GM21515 (cell line): ENCODE measurements around the gene TRMU.

Experiments
- ATAC-seq: cut with Tn5 transposase; IDR thresholded peaks from one replicate; pipeline ENCODE4 v1.9.1; 2021; ENCODE audit not compliant: unreplicated experiment

TRMU gene, protein sequence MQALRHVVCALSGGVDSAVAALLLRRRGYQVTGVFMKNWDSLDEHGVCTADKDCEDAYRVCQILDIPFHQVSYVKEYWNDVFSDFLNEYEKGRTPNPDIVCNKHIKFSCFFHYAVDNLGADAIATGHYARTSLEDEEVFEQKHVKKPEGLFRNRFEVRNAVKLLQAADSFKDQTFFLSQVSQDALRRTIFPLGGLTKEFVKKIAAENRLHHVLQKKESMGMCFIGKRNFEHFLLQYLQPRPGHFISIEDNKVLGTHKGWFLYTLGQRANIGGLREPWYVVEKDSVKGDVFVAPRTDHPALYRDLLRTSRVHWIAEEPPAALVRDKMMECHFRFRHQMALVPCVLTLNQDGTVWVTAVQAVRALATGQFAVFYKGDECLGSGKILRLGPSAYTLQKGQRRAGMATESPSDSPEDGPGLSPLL

DNA sequence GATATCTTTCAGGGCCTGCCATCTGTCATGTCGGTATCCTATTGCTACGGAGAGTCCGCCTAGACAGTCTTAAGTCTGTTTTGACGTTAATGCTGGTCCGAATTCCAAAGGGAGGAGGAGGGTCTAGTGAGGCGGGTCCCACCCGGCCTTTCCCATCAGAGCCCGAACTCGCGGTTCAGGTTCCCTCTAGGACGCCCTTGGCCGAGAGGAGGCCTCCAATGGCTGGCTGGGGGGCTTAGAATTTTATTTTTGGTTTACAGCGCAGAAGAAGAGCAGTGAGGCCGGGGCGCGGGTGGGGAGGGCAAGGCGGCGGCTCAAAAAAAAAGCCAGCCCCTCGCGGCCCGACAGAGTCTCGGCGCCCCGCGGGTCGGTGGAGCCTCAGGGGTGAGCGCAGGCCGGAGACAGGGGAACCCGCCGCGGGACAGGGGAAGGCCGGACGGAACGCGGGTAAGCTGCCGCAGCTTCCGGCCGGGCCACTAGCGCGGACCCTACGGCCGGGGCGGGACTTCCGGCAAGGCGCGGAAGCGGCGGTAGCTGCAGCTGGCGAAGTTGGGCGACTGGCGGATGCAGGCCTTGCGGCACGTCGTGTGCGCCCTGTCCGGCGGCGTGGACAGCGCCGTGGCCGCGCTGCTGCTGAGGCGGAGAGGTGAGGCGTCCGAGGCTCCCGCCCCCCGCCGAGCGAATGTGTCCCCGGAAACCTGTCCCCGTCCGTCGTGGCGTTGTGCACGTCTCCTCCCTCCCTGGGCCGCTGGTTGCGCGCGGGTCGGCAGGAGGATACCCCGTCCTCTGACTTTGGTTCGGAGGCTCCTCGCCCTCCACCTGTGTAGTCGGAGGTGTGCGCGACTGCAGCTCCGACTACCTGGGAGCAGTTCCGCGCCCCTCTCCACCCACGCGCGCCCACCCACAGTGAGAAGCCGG, at the start of gene TRMU:
Gene TRMU, plus strand, starts transcription at position 514 of the 918 bp plus-strand sequence. Its CDS starts 51 bp downstream, at position 565.
- ATAC-seq: peak; percentile 78

DNA sequence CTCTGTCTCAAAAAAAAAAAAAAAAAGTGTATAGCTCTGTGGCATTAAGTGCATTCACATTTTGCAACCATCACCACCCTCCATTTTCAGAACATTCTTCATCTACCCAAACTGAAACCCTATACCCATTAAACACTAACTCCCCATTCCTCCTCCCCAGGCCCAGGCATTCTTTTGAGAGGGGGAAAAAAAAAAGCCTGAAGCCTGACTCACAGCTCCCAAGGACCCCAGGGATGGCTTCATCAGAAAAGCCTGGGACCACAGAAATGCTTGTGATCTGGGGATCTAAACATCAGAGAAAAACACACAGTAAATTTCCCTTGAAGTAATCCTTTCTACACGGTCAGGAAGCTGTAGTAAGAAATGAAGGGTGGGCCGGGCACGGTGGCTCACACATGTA, 49.5 kb upstream of the TRMU start:
- ATAC-seq: no peak

DNA sequence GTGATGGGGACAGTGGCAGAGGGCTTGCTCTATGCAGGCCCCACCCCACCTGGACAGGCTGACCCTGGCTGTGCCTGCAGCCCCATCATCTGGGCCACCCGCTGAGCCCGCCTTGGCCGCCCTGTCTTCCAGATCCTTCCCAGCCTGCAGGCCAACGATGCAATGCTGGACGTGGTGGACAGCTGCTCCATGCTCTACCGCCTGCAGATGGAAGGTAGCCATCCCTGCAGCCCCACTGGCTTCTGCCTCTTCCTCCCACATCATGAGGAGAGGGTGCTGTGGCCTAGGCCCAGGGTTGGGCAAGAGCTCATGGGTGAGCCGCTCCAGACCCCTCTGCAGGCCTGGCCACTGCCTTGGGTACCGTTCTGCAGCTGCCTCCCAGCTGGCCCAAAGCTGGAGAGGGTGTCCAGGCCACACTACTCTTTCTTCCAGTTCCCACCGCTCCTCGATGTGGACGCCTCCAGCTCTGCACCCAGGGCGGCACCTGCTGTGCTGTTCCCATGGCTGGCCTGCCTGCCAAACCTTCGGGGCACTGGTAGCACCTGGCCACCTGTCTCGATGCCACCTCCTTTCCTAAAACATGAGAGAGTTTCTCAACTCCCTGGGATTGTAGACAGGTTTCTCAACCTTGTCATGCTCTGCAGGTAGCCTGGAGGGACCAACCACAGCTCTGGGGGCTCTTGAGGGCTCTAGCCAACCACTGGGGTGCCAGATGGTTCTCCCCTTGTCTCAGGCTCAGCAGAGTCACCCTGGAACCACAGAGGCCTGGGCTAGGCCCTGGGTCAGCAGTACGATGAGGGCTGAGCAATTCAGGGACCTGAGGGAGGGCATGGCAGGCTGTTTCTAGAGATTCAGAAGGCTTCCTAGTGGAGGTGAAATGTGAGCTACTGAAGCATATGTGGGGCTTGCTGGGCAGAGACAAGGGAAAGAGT, 48.3 kb upstream of the TRMU start:
- no peak for ATAC-seq

DNA sequence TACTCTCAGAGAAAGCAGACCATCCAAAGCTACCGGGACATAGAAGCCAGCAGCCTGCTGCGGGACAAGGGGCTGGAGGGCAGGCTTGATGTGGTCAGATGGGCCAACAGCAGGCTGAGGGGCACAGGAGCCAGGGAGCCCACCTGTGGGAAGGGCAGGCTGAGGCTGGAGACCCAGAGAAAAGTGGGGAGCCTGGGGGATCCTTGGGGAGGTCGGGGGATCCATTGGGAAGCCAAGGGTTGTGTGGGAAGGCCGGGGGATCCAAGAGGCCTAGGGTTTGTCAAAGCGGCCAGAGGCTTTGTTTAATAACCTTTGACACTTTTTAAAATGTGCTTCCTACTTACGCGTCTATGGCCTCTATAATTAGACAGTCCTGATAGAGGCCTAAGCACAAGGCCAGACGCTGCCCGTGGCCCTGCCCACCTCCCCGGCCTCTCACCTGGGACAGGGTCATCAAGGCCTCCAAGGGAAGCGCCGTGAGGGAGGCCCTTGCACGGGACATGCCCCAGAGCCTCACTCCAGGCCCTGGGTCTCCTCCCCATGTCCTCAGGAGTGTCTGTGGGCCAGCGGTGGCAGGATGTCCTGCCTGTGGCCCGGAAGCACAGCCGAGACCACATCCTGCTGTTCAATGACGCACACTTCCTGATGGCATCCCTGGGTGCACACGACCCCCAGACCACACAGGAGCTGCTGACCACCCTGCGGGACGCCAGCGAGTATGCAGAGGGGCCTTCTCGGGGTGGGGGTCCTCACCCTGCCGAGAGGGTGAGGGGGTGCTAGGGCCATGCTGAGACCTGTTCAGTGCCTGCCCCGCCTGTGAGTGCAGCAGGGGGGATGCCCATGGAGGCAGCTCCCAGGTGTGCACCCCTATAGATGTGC, 47.4 kb upstream of the TRMU start:
- ATAC-seq: peak; percentile 79

DNA sequence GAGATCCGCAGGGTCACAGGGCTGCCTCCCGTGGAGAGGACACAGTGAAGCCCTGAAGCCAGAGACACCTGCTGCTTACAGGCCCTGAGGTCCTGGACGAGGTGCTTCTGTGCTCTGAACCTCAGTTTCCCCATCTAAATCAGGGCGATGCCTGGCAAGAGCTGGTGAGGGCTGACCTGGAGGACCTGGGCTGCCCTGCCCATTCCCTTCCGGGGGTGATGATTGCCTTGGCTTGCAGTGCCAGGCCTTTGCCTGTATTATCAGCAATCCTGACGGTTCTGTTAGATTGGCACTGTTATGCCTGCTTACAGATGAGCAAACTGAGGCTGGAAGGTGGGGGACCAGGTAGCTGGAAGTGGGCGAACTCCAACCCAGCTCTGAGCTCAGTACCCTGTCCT, 46.7 kb upstream of the TRMU start:
- no peak for ATAC-seq

DNA sequence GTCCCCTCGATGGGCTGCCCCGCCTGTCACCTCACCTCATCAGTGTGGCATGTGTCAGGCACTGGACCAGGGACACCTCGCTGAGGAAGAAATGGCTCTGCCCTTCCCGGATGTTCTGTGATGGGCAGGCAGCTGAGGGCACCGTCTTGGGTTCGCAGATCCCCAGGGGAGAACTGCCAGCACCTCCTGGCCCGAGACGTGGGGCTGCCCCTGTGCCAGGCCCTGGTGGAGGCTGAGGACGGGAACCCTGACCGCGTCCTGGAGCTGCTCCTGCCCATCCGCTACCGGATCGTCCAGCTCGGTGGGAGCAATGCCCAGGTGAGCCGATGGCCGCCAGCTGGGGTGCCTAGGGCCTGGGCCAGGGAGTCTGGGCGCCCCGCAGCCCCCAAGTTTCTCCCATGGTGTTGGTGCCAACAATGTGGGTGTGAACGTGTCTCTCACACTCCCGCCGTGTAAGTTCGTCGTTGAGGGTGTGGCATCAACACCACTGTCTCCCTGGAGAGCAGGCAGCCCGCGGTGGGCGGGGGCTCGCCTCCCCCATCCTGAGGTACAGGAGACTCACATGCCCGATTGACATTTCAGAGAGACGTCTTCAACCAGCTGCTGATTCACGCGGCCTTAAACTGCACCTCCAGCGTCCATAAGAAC, 46.1 kb upstream of the TRMU start:
- no peak for ATAC-seq

DNA sequence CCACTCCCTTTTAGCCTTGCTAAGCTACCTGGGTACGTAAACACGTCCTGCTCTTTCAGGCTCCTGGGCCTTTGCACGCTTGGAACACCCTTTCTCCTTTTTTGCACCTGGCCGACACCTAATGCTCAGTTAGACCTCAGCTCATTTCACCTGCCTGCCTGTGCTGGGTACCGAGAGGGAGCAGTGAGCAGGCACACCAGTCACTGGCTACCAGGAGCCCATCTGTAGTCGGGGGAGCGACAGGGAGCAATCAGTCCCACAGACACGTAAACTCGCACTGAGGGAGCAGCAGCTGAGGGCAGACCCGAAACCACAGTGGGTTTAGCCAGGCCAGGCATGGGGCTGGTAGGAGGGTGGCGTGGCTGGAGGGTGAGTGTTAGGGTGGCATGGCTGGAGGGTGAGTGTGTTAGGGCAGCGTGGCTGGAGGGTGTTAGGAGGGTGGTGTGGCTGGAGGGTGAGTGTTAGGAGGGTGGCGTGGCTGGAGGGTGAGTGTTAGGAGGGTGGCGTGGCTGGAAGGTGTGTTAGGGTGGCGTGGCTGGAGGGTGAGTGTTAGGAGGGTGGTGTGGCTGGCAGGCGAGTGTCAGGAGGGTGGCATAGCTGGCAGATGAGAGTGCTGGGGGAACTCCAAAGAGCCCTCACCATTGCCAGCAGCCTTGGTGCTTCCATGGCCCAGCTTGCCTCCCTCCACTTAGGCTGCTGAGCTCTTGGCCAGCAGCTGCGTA, 45.2 kb upstream of the TRMU start:
- ATAC-seq: no peak

DNA sequence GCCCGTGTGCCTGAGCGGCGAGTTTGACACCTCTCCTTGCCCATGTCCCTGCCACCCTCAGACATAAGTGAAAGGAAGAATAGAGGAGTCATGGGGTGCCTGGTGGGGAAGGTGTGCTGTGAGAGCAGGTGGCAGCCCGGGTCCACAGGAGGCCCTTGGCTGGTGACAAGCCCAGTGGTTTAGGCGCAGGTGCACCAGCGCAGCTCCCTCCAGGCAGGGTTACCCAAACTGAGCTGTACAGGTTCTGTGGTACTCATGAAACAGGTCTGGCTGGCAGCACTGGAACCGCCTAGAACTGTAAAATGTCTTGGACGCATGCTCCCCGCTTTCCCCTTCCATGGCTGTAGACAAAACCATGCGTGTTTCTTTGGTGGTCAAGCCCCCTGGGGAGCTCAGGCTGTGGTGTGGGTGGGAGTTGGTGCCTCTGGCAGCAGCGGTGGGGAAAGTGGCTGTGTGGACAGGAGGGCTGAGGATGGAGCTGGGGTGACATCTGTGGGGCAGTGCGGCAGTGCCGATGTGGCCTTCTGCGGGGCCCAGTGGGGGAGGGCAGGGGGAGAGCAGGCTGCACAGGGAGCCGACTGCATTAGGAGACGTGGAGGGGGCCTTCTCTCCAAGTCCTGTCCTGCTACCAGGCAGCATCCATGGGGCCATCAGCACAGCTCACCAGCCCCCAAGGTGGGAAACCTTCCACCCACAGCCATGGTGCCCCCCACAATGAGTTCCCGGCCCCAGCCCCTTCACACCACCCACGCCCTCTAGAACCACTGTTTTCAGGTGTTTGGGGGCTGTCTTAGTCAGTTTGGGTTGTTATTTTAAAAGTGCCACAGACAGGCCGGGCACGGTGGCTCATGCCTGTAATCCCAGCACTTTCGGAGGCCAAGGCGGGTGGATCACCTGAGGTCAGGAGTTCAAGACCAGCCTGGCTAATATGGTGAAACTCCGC, 44.4 kb upstream of the TRMU start:
- ATAC-seq: no peak

DNA sequence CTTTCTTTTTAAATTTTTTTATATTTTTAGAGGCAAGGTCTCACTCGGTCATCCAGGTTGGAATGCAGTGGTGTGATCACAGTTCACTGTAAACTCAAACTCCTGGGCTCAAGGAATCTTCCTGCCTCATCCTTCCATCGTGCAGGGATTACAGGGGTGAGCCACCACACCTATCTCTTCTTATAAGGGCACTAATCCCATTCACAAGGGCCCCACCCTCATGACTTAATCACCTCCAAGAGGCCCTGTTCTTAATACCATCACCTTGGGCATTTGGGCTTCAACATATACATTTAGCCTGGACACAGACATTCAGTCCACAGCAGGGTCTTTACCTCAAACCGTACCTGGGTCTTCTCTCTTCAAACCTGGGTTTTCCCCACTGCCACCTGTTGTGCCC, 43.3 kb upstream of the TRMU start:
- ATAC-seq: no peak

DNA sequence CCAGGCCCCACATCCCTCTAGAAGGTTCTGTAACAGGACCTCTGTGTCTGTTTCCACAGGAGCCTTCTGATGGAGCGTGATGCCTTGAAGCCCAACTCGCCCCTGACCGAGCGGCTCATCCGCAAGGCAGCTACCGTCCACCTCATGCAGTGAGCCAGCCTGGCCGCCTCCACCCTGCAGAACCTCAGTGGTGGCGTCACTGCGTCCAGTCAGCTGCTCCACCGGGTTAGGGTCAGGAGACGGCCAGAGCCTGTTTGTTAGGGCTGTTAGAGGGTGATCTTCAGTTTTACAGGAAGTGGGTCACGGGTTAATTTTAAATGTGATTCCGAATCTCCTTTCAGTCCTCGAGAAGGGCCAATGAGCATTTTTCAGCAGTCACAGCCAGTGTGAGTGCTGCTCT, 42.8 kb upstream of the TRMU start:
- ATAC-seq: no peak

DNA sequence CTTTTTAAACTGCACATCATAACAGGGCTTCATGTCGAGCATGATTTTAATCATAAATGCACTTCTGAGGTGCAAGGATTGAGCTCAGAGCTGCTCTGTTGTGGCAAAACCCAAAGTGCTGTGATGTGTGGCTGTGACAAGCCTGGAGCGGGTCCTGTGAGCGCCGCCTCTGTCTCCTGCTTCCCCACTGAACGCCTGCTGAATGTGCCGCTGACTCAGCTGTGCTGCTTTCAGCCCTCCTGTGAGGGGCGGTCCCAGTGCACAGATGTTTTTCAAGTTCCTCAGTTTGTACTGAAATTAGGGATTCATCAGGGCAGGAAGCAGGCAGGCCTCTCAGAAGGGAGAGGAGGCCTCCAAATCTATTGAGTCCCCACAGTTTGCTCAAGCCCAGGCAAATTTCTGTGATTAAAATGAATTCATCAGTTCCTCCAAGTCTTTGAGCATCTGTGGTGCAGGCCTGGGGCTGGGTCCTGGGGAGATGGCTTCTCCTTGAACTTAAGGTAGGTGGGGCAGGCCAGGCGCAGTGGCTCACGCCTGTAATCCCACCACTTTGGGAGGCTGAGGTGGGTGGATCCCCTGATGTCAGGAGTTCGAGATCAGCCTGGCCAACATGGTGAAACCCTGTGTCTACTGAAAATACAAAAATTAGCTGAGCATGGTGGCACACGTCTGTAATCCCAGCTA, 41.8 kb upstream of the TRMU start:
- no peak for ATAC-seq

DNA sequence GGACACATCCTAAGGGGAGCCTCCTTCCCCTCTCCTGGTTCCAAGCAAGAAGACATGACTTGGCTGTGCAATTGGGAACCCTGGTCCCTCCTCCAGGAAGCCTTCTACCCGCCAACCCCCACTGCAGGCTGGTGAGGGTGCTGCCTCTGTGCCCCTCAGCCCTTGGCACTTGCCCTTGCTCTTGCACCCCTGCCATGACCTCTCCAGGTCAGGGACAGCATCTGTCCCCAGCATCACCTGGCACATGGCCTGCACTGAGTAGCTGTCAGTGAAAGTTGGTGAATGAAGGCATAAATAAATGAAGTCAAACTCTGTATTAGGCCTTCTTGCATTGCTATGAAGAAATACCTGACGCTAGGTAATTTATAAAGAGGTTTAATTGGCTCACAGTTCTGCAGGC, 40.7 kb upstream of the TRMU start:
- no peak for ATAC-seq

DNA sequence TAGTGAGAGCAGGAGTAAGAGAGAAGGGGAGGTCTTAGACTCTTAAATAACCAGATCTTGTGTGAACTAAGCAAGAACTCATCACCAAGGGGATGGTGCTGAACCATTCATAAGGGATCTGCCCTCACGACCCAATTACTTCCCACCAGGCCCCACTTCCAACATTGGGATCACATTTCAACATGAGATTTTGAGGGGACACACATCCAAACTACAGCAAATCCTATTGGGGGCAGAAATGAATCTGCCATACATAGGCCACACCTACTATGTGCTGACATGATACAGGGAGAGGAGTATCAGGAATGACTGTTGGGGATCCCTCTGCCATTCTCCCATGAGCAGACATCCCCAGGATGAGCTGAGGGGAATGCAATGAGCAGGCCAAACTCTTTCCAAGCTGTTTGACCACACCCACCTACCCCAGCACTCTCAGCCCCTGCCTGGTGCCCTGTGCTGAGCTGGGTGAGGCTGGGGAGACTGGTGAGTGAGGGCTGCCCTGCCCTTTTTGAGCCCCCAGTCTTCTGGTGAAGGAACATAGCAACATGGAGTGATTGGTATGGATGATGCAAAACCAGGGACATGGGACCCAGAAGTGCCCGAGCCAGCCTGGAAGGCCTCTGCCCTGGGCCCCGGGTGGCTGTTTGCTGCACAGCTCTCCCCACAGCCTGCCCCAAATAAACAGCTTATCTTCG, 40.1 kb upstream of the TRMU start:
- no peak for ATAC-seq

DNA sequence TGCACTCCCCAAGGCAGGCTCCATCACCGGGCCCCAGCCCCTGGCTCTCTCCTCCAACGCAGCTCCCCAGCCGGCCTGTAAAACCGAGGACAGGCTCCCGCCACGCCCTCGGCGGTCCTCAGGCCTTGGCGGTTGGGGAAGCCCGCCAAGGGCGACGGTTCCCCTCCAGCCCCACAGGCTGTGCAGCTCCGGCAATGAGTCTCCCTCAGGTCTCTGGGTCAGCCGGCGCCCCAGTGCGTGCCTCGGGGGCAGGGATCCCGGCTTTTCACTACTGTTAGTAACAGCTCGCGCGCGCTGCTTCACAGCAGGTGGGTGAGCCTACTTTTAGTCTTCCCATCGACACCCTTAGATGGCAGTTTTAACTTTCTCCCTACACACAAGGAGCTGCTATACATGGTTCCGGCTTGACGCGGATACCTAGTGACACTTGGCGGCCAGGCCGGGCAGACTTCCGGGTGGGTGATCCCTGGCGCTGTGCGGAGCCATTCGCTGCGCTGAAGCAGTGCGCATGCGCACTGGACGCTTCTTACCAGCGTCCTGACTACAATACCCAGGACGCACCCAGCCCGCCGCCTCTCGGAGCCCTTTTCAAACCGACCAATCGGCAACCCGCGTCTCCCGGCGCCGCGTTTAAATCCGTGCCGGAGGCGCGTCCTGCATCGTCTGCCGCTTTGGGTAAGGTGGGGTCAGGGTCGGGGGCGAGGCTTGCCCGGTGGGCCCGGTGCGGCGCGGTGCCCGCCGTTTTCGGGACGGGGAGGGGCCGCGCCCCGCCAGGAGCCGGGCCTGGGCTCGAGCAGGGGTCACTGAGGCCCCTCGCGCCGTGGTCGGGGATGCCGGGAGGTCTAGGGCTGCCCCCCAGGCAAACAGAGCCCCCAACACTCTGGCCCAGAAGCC, 39.0 kb upstream of the TRMU start, which contains the start of gene GTSE1:
Gene GTSE1, plus strand, starts transcription at position 614 of the 894 bp plus-strand sequence. CDS start 531 bp downstream, outside the sequence.
- ATAC-seq: peak; percentile 89

DNA sequence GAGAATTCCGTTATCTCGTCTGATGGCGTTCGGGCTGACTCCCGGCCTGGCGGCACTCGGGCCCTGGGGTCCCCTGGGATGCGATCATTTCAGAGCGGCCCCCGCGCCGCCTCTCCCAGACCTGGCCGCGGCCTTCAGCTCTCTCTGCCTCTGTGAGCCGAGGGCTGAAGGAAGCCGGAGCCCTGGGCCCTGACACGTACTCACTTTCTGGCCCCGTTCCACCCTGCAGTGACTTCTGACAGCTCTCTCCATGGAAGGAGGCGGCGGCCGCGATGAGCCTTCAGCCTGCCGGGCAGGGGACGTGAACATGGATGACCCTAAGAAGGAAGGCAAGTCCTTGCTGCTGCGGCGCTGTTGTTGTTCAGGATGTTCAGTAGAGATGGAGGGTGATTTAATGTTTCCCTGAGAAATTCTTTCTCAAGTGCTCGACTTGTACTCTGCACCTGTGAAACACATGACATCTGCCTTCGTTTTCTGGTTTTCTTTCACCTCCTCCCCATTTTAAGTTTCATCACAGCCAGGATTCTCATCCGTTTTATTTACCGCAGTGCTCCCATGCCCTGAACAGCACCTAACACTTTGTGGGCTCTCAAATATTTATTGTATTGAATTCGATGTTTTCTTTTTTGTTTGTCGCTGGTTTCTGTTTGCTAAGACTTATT, 38.2 kb upstream of the TRMU start:
- ATAC-seq: peak; percentile 16
